NCI-H2107 treated with DMSO at 0.1 percent for 48 hours (cell line): Measurements from ENCODE around the gene CD5L.

ENCODE experiments used
- DNase-seq: peaks from one replicate; lab custom pipeline; 2025; ENCODE audit not compliant: unreplicated experiment; lab: John Stamatoyannopoulos, UW

Gene CD5L

GRCh38 chr1:157819215-157819614 is 22.4 kb downstream of the CD5L start:
- DNase-seq, result no peak

- DNase-seq, result no peak
Observed at GRCh38 chr1:157813269-157813668, 28.3 kb downstream of the CD5L start.

- DNase-seq, result no peak
Observed at GRCh38 chr1:157806431-157807149, 35.0 kb downstream of the CD5L start.

- no peak for DNase-seq
Observed at GRCh38 chr1:157803851-157804250, 37.8 kb downstream of the CD5L start.

- no peak for DNase-seq
Observed at GRCh38 chr1:157799996-157800395, 41.6 kb downstream of the CD5L start.

- no peak for DNase-seq
Observed at GRCh38 chr1:157798211-157798610, 43.4 kb downstream of the CD5L start.

- DNase-seq, result no peak
Observed at GRCh38 chr1:157785248-157785647, 56.4 kb downstream of the CD5L start.

GRCh38 chr1:157784801-157785200 is 56.8 kb downstream of the CD5L start:
- DNase-seq, result no peak

GRCh38 chr1:157782931-157783330 is 58.7 kb downstream of the CD5L start:
- no peak for DNase-seq

GRCh38 chr1:157781048-157781447 is 60.6 kb downstream of the CD5L start:
- no peak for DNase-seq
